NCI-H1105 treated with DMSO at 0.1 percent for 48 hours (cell line): Measurements from ENCODE around the gene ERLIN1.
A peak's percentile ranks its signal among the peaks of the same experiment; 100 is the strongest.

Source experiments
- DNase-seq: peaks from one replicate; lab custom pipeline; 2025; lab: John Stamatoyannopoulos, UW

ERLIN1 gene

DNA sequence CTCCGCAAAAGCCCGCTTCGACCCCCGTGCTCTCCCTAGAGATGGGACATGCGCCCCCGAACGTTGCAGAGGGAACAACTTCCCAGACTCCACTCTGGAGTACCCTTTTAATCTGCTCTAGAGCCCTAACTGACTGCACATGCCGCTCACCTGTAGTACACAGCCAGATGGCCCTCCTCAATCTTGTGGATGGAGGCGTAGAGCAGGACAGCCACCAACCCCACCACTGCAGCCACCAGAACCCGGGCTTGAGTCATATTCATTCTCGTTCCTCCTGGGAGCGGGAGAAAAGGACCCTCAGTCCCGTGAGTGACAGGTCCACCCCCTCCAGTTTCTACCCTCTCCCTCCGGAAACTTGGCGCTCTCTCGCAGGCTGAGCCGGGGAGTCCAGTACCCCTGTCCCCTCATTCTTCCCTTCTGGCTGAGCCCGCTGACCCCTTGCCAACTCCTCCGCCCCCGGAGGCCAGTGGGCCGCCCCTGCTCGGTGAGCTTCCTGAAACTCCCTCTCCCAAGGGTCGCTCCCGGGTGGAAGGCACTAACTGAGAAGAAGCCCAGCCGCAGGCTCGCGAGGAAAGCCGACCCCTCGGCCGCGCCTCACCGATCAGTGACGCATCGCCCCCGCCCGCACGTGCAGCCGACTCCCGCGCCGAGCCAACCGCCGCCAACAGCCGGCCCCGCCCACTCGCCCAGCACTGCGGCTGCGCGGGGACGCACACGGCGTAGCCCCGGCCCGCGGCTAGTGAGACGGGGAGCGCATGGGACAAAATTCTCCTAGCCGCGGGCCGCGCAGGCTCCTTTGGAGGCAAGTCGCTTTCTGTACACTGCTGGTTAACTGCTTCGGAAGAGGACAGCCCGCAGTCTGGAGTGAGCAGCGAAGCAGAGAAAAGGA is at the start of gene ERLIN1:
ERLIN1 (minus strand) TSS at position 666 of the 889 bp plus-strand sequence; CDS start at position 263, 403 bp downstream.
- DNase-seq = peak; percentile 80

DNA sequence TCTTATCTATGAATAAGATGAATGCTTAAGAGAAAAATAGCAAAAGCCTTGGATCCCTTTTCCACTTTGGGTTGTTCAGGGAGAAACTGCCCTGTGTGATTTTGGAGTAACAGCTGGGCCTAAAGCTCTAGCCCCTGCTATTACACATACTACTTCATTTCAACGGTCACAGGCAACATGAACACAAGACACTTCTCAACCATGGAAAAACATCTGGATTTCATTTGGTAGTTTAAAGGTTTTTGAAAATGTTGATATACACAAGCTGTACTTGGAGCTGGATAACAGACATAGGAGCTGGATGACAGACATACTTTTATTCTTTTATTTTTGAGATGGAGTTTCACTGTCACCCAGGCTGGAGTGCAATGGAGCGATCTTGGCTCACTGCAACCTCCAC is 46.3 kb upstream of the ERLIN1 start:
- DNase-seq = no peak

GRCh38 chr10:100229819-100230422 is 44.1 kb upstream of the ERLIN1 start:
- DNase-seq = no peak

DNA sequence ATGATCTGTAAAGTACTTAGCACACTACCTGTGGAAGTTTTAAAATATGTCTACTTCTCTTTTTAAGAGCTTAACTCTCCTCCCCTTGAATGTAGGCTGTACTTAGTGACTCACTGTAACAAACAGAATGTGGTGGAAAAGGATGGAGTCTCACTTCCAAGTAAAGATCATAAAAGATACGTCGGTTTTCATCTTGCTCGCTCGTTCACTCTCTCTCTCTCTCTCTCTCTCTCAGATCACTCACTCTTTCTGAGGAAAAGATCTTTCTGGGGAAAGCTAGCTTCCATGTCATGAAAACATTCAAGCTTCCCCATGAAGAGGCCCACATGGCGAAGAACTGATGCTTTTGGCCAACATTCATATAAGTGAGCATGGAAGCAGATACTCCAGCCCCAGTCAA is 38.0 kb upstream of the ERLIN1 start:
- DNase-seq = no peak

DNA sequence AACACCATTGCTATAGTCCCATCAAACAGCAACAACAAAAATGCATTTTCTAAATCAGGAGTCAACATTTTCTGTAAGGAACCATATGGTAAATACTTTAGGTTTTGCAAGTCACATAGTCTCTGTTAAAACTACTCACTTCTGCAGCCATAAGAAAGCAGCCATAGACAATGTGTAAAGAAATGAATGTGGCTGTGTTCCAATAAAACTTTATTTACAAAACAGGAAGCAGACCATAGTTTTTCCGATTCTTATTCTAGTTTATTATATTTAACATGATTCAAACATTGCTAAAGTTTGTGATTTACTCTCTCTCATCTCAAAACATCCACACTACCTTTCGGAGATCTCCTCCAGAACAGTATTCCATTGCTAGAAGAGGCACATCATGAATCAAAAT is 36.7 kb upstream of the ERLIN1 start:
- DNase-seq = no peak

DNA sequence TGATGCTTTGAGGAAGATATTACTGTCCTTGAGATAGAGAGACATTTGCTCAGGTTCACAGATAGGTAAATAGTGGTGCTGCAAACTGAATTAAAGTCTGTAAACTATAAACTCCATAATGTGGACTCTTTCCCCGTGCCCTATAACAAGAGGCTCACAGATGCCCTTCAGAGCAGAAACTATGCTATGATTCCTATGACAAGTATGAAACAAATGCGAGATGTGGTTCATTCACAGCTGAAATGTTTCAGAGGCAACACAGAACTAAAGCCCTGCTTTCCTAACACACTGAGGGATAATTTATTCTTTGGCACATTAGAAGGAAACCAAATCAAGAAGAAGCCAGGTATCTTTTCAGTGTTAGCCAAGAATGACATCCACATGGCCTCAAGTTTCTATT is 30.2 kb upstream of the ERLIN1 start:
- no peak for DNase-seq

DNA sequence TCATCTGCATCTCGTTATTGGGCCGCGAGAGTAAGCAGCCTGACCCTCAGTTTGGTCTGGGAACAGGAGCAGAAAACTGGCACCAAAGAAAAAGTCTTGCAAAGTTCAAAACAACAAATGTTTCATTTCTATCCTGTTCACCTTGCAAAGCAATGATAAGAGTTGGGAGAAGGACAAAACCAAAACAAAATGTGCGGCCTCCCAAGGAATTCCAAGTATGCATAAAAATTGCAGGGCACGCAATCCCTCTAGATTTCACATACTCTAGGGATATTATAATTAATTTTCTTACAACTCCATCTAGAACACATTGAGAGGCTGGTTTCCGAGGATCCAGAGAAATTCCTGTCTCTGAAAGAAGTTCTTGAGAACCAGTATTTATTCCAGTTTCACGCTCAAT is 23.5 kb upstream of the ERLIN1 start:
- DNase-seq = no peak

GRCh38 chr10:100208276-100208675 is 22.4 kb upstream of the ERLIN1 start:
- no peak for DNase-seq

- no peak for DNase-seq
Observed at GRCh38 chr10:100204370-100204769, 18.5 kb upstream of the ERLIN1 start.

DNA sequence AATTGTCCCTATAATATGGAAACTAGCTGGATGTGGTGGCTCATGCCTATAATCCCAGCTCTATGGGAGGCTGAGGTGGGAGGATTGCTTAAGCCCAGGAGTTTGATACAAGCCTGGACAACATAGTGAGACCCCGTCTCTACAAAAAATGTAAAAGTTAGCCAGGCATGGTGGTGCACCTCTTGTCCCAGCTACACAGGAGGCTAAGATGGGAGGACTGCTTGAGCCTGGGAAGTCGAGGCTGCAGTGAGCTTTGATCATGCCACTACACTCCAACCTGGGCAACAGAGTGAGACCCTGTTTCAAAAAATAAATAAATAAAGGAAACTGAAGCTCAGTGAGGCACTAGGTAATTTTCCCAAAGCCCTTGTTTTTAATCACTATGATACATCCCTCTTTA is 15.7 kb upstream of the ERLIN1 start:
- no peak for DNase-seq

DNA sequence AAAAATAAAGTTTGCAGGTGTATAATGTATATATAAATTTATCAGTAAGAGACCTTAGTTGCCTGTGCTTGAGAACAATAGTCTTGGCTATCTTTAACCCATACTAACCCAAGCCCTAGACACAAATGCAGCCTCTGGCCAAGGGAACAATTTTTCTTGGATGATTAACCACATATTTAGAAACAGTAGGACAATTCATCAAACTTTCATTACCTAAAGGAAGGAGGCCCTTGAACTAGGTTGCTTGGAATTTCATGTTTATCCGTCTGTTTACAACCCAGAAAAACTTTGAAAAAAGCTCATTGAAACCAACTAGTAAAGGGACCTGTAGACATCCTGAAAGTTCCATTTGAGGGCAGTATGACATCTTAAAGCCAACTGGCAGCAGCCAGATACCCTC is 8.9 kb upstream of the ERLIN1 start:
- DNase-seq = no peak

GRCh38 chr10:100192350-100192749 is 6.5 kb upstream of the ERLIN1 start:
- DNase-seq = no peak

DNA sequence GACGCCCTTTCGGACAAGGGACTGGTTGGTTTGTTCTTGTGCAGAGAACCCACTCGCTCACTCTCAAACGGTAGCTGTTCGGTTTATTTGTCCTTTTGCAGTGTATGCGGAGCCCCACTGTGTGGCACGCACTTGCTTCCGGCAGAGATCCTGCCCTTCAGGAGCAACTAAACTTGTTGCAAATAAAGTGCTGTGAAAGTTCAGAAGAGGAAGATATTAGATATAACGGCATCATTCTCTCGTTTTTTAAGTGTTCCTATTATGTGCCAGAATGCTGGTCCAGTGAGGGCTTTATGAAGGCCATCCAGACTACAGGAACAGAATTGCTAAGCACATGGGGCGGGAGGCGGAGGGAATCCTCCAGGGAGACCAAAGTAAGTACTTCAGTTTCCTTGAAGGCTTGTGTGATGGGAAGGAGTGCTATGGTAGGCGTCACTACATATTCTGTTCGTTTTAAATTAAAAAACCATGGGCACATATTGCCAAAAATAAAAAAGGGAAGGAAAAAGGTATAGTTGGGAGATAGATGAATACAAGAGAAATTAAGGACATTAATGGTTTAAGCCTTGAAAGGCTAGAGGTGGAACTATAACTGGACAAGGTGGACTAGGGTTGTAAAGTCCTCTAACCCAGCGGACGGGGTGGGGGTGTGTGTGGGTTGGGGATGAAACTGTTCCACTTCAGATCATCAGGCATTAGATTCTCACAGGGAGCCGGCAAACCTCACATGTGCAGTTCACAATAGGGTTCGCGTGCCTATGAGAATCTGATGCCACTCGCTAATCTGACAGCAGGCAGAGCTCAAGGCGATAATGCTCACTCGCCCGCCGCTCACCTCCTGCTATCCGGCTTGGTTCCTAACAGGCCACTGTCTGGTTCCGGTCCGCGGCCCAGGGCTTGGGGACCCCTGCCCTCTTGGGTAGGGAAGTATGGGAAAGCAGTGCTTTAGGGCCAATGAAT is 704 bp upstream of the ERLIN1 start:
- DNase-seq = peak; percentile 6

DNA sequence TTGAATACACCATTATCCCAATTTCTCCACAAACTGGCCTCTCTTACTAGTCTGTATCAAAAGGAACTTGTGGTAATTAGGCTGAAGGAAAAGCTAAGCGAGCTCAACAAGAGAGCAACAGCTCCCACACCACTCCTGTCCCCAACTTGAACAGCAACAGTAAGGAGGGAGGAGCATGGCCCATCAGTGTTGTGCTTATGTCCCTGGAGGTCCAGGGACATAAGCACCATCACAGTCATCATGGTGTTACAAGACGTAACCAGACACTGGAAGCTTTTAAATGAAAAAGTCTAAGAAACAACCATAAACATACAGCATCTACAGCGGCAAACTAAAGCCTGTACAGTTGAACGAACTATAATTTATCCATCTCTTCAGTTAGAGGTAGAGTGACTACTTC is 989 bp downstream of the ERLIN1 start:
- no peak for DNase-seq

DNA sequence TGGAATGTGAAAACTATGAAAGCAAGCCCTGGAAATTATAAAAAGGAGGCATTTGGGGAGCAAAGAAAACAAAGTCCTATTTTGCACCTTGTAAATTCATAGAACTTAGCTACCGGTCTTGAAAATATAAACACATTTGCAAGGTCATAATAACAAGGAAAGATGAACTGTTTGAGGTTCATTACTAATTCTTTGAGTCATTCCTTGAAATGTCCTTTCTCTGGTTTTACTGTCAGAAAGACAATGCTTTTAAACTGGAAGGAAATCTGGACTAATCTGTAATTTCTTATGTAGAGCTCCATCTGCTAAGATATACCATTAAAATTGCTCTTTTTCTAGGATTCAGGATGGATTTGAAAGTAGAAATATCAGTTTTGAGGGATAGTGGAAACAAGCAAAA is 1.4 kb downstream of the ERLIN1 start:
- no peak for DNase-seq

- DNase-seq = no peak
Observed at GRCh38 chr10:100183481-100183880, 2.3 kb downstream of the ERLIN1 start.

GRCh38 chr10:100182908-100183307 is 2.9 kb downstream of the ERLIN1 start:
- DNase-seq = no peak

DNA sequence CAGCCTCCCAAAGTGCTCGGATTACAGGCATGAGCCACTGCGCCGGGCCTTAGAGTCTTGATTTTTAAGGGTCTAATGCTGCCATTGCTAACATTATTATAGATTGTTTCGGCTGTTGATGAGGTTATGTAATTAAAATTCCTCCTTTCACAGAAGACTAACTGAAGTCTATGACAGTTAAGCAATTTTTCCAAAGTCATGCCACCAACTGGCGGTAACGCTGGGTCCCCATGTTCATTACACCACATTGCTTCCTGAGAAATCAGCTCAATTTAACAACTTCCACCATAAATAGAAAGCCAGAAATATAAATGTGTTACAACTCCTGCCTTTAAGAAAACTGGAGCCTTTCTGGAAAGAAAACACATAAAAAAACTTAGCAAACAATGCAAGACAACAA is 3.5 kb downstream of the ERLIN1 start:
- DNase-seq = no peak

GRCh38 chr10:100175875-100176274 is 10.0 kb downstream of the ERLIN1 start:
- no peak for DNase-seq

DNA sequence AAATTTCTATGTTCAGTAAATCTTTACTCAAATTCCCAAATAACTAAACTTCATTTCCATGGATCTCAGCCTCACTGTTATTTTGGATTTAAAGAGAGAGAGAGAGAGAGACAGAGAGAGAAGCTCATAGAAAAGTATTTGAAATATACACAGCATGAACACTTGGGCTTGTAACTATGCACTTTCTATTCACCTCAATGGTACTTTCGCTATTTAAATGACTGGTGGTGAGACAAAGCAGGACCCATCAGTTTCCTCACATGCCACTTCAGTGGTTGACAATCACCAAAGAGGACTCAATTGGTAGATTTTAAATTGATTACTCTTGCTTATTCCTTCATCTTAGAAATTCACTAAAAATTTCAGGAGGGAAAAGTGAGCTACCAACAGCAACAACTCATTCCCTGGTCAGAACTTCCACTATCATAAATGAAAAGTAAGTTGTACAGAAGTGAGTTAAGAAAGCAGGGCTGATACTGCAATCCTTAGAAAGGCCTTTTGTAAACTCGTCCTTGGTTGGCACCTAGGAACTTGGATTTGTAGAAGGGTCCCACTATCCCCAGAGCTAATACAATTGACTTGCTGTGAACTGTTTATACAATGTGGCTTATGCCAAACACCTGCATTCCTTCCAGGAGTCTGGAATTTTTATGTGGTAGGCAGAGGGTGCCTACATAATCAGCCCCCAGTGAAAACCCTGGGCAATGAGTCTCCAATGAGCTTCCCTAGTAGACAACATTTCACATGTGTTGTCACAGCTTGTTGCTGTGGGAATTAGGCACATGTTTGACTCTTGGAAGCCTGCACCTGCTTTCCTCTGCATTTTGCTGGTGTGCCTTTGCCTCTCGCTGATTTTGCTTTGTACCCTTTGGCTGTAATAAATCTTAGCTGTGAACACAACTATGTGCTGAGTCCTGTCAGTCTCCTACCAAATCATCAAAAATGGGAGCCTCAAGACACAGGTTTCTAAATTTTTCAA is 10.8 kb downstream of the ERLIN1 start:
- no peak for DNase-seq

GRCh38 chr10:100173035-100173434 is 12.8 kb downstream of the ERLIN1 start:
- no peak for DNase-seq
